RPMI8226 (cell line): ENCODE results near the gene SCYL3.
"Not testable (repeated sequence)": the region's sequence is repeated elsewhere in the genome, so short reads cannot be mapped to it uniquely, and the experiment has no call there.

Experiments used
- DNase-seq: peaks from one replicate; pipeline ENCODE4 v3.0.0-alpha.2; 2015

SCYL3 gene, protein sequence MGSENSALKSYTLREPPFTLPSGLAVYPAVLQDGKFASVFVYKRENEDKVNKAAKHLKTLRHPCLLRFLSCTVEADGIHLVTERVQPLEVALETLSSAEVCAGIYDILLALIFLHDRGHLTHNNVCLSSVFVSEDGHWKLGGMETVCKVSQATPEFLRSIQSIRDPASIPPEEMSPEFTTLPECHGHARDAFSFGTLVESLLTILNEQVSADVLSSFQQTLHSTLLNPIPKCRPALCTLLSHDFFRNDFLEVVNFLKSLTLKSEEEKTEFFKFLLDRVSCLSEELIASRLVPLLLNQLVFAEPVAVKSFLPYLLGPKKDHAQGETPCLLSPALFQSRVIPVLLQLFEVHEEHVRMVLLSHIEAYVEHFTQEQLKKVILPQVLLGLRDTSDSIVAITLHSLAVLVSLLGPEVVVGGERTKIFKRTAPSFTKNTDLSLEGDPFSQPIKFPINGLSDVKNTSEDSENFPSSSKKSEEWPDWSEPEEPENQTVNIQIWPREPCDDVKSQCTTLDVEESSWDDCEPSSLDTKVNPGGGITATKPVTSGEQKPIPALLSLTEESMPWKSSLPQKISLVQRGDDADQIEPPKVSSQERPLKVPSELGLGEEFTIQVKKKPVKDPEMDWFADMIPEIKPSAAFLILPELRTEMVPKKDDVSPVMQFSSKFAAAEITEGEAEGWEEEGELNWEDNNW

DNA sequence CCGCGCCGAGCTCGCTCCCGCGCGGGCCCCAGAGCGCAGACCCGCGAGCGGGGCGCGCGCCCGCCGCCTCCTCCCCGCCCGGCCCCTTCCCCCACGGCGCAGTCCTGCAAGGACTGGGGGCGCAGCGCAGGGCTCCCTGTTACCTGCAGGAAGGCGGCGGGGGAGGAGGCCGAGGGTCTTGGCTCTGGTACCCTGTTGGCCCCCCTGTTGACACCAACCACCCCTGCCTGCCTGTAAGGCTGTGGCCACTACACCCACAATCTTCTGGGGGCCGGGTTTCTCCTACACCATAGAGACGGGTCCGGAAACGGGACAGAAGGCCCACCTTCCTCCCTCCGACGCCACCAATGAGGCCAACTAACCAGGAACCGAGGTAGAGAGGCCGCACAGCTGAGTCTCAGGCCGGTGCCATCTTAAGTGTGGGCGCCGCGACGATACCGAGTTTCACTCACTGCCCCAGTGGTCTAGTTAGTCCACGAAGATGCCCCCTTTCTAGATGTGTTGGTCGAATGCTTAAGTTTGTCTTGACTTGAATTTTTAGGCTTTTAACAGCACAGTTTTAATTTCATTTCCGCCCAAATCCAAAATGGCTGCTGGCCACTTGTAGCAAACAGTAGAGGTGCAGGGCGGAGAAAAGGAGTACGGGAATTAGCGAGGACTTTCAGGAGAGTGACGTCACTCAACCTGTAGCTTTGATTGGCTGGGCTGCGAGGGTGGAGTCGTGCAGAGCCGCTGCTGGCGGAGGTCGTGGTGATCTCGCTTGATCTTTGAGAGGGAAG lies at the start of gene SCYL3:
Gene SCYL3, minus strand, starts transcription at position 252 of the 779 bp plus-strand sequence. CDS start 5,056 bp downstream, outside the sequence.
- peak; percentile 97 for DNase-seq

DNA sequence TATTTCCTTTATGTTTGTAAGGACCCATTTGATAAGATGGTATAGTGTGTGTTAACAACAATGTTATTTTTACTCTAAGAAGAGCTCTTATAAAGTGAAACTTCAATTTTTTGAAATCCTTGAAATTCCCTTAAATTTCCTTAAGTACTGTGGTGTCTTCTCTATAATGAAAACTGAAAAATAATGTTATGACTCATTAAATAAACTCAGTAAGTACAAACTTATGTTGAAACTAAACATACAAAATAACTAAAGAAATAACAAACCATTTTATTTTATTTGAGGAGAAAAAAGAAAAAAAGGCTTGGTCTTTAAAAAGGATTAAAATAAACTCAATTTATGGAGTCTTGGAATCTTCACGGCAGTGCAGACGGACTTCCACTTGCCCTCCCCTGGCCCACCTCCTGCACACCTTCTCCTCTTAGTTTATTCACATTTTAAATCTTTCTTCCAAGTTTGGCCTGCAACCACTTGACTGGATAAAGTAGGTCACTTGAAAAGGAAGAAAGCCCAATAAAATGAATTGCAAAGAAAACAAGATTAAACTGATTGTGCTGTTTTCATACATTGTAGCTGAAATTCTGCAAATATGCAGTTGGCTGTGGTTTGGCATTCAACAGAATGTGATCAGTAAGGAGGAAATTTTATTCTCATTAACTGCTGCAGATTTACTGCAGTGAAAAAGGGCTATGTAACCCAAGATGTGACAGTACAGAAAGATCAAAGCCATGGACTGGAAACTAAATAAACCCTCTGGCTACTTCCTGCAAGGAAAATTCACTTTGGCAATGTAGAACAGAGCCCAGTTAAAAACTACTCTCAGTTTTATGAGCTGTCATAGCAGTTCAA lies 48.5 kb upstream of the SCYL3 start:
- no peak for DNase-seq

DNA sequence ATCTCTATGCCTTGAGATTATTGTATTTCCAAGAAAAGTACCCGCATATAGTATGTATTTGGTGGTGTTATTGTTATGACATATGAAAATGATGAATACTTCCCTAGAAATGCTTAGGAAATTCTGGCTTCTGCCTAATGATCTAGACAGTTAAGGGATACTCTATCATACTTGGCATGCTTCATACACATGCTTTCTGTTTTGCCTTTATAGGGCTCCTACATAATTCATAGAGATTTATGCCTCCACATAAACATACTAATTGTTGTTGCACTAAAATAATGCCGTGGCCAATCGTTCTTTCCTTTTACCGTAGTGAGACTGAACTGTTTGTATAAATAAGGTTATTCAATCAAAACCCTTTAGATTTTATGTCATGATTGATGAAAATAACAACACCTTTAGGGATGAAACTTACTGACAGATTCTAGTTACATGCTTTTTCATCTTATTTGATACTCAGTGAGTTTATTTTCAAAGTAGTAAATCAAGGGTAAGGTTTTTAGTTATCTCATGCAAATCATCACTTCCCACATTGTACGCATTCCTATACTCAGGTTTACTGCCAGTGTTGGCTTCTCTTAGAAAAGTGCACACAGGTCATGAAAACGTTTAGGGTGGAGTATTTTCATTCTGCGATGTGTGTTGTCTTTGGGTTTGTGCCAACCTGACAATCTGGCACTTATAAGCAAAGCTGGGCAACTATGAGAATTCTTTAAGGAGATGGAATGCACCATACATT lies 40.5 kb upstream of the SCYL3 start:
- no peak for DNase-seq

DNA sequence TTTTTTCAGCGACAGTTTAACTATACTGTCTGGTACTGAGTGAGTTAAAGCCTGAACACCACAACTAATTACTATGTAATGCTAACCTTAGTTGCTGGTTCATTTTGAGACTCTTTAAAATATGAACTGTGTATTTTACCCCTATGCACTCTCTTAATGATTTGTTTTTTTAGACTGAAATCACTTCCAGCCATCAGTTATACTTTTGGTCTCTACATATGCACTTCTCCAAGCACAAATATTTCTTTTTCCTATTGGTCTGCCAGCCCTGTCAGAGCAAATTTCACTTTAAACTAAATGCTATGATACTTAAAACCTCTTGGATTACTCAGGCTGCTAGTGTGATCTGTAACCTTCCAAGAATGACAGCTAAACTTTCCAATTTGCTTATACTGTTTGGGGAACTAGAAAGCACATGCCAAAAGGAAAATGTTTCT lies 38.1 kb upstream of the SCYL3 start:
- no peak for DNase-seq

DNA sequence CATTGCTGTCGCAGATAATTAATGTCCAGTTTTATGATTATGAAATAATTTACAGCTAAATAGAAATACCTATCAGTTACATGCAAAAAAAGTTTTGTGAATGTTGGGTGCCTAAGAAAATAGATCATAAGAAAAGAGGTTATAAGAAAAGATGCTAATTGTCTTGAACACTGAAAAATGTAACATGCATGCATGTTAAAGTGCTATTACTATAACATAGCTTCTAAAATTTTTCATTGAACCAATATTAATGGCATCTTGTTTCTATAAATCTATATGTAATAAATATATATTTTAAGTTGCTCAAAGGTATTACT lies 35.5 kb upstream of the SCYL3 start:
- no peak for DNase-seq

DNA sequence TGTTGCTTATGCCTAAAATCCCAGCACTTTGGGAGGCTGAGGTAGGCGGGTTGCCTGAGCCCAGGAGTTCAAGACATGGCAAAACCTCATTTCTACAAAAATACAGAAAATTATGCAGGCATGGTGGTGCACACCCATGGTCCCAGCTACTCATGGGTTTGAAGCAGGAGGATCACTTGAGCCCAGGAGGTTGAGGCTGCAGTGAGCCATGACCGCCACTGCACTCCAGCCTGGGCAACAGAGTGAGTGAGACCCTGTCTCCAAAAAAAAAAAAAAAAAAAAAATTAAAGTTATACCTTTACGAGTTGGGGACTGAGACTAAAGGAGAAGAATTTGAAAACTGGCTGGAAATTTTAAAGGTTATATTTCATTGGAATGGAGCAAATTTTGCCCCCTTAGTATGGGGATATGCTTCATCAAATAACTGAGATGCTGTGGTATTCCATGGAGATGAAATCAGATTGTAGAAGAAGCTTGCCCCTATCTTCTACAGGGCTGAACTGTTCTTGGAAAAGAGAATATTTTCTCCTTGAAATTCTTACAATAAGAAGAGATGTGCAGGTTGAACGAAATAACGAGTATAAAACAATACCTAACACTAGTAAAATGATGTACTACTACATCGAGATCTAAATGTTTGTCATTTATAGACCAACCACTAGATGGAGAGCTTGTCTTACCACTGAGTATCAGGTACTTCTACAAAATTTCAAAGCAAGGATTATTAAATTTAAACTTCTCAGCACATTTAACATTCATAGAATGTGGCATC lies 34.9 kb upstream of the SCYL3 start:
- peak; percentile 51 for DNase-seq

DNA sequence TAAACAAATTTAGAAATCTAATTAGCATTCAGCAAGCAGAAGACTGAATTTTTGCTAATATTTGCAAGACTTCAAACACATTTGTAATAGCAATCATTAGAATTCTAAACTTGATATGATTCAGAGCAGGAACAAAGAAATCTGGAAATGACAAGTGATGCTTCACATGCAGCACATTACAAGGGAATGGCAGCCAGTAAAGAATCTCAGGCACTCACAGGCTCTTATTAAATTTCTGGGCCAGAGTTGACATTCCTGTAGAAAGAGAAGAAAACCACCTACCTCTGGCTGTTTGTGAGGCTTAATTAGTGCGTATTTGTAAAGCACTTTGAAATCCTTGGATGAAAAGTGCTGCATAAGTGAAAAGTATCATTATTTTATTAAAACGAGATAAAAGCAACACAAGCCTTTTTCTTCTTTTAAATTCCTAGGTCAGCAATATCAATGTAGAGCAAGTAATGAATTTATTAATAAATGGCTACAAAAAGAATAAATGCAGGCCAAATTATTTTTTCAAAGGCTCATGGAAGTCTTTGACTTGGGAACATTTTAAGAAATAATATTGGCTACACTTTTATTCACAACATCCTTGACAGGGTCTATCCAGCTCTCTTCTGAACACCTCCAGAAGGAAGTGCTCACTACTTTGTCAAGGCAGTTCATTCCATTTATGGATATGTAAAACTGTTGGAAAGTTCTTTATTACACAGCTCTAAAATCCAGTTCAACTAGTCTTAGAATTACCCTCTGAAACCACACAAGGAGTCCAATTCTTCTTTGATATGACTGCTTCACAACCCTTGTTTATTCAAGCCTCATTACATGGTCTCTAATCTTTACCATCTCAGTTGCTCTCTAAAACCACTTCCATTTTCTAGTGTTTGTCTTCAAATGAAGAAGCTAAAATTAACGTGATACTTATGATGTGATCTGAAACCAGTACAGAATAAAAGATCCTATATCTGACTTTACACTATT lies 32.1 kb upstream of the SCYL3 start:
- DNase-seq: no peak

DNA sequence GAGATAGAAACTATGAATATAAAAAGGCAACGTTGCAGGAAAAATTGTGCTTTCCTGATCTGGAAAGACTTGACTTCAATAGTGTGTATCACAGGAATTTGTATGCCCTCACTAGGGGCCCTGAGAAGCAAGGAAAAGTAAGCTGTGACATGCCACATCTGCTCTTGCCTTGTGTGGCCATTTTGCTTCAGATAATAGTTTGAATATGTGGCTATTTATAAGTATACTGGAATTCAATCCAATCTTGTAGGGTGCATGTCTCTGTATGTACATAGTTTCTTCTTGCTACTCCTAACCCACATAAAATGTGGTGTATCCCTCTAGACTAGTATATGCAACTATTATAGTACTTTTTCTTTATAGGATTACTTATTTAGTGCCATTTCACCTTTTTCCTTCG lies 31.1 kb upstream of the SCYL3 start:
- DNase-seq: no peak

DNA sequence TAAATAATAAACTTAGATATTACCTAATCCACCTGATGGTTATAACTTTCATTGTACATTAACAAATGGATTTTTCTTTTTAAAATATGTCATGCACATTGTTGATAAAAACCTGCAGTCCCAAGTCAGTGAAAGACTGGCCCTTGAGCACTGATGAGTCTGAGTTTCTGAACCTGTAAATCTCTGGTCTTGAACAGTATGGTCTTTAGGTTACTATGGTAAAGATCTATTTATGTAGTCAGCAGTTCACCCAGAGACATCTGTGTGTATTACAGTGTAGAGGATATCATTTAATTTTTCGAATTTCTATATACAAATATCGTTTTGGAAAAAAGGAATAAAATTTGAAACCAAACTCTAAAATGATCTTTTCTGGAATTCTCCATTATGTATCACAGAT lies 30.4 kb upstream of the SCYL3 start:
- no peak for DNase-seq

DNA sequence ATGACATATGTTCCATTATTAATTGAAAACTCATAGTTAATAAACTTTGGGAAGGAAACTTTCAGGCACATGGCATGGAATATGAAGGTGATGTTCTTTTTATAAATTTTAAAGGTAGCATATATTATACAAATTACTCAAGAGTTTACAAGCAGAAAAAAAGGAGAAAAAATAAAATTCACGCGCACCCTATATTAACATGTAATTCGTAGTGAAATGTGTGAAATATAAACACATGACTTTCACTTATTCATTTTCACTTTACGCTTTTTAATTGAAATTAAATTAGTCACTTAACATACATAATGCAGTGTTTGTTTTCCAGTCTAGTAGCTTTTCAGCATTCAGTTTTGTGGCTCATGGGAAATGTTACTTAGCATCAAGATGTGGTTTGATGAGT lies 27.4 kb upstream of the SCYL3 start:
- DNase-seq: no peak

DNA sequence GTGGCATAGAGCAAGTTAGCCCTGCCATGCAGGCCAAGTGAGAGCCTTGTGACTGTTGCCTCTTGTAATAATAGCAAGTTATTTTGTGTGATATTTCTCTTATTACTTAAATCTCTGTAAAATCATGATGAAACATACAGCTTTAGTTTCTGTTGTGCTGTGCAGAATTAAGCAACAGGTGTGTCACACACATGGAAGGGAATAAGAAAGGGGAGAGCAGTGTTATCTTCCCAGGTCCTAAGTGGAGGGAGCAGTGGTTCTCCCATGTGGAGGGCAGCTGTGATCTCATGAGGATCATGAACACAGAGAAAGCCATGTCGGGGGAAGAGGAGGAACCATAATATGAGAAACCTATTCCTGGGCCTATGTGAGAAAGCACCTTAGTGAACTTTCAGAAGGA lies 25.2 kb upstream of the SCYL3 start:
- DNase-seq: no peak

DNA sequence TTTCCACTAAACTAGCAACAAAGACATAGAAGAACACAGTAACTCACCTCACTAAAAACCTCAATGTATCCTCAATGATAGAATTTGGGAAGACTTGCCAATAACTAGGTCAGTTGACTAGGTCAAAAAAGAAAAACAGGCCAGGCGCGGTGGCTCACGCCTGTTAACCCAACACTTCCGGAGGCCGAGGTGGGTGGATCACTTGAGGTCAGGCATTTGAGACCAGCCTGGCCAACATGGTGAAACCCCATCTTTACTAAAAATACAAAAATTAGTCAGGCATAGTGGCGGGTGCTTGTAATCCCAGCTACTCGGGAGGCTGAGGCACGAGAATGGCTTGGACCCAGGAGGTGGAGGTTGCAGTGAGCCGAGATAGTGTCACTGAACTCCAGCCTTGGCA lies 24.5 kb upstream of the SCYL3 start:
- not testable (repeated sequence) for DNase-seq

DNA sequence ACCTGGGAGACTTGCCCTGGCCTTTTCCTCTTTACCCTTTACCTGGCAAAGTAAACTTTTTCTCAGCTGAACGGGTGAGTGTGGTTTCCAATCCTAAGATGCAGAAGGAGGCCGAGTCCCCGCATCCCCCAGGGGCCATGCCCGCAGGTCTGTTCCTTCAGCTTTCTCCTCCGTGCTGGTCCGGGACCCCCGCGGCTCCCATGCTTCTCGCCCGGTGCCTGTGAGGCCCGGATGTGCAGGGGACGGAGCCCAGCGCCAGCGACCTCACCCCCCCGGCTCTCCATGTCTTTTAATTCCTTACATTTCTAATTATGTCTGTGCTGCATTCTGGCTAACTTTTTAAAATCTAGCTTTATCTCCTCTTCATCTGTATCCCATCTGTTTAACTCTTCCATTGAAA lies 21.5 kb upstream of the SCYL3 start:
- DNase-seq: no peak

DNA sequence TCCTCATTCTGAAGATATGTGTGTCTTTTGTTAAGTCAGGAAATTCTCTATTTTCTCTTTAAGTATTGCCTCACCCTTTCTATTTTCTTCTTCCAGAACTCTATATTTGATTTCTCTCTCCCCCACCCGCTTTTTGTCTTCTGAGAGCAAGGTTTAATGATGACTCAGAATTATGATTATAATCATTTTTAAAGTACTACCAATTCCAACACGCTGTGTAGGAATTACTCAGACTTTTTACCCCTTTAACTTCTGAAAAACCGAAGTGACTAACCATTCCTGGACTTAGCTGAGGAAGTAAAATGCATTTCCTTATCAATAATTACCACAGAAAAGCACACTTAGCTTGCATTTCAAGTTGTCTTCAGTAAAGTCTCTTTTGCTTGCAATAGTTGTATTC lies 20.8 kb upstream of the SCYL3 start:
- DNase-seq: no peak

DNA sequence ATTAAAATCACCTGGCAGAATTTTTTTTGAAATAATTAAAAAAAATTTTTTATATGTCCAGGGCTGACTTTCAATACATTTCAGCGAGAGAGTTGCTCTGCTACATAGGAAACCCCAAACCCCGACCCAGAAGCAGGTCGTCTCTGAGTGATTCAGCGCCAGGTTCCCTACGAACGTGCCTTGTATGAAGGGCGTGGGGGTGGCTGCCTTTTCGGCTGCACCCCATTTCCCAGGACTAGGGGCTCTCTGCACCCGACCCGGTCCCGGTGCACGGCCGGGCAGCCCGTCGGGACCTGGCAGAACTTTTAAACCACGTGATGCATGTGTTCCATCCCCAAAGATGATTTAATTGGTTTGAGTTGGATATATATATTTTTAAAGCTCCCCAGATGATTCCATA lies 15.8 kb upstream of the SCYL3 start:
- DNase-seq: no peak

DNA sequence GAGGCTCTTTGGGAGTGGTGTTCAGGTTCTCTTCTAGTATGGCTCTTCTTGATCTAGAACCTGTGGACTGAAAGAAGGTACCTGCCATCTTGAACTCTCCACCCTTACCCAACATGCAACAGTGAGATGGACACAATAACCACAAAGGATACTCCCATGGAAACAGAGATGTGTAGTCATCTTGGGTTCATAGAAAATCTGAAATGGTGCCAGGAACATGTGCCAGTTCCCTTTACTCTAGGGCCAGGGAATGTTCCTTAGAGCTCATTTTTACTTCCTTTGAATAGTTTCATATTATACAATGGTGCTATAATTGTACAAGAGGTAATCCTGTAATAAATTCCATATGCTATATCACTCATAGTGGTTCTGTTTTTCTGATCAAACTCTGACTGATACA lies 13.2 kb upstream of the SCYL3 start:
- no peak for DNase-seq

DNA sequence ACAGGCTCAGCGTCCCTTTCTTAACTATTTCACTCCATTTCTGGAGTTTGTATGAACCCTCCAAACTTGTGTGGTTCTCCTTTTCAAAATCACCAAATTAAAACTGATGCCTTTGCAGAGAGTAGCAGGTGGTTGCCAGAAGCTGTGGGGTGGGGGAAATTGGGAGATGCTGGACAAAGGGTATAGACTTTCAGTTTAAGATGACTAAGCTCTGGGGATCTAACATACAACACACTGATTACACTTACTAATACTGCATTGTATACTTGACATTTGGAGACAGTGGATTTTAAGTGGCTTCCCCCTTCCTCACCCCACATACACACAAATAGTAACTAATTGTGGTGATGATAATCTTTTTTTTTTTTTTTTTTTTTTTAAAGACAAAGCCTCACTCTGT lies 11.1 kb upstream of the SCYL3 start:
- no peak for DNase-seq

DNA sequence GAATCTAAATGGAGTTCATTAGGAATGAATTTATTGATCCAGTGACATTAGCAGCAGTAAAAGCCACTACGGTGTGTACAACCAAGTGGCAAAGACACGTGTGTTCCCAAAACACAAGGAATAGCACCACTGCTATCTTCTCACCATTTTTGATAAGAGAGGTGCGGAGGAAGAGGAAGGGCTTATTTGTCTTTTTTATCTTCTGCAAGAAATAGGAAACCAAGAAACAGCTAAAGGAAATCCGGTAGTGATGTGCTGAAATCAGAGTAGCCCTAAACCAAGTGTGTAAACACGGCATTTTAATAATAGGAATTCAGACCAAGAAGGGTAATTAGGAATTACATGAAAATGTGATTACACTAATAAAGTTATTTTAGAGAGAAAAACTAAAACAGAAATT lies 9.1 kb upstream of the SCYL3 start:
- no peak for DNase-seq

DNA sequence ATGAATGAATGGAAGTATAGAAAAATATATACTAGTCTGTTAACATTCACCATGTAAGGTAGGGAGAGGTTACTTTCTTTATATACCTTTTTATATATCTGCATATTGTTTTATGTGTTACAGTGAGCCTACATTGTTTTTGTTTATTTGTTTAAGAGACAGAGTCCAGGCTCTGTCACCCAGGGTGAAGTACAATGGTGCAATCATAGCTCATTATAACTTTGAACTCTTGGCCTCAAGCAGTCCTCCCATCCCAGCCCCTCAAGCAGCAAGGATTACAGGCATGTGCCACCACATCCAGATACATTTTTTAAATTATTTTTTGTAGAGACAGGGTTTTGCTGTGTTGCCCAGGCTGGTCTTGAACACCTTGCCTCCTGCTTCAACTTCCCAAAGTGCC lies 7.4 kb upstream of the SCYL3 start:
- DNase-seq: no peak

DNA sequence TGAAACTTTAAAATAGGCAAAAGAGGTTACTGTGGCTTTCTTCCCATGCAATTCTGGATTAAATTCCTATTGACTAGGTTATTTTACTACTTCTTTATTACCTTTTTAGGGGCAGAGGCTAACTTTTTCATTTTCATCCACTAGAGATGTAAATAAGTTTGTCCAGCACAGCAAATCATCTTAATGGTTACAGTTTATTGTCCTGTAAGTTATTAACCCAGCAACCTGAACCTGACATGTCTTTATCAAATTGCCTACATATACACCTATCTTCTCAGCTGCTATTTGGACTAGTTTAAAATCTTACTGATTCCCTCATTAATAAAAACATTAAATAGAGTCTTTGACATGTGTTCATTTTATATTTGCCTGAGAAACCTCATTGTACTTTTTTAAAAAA lies 6.9 kb upstream of the SCYL3 start:
- no peak for DNase-seq
